GM12865 (cell line): ENCODE results near the gene WDFY4.

Experiments
- DNase-seq: peaks from one replicate; pipeline ENCODE4 v3.0.0; 2010; ENCODE audit warnings: low read depth
- H3K4me3 ChIP-seq: 2 replicates; pipeline ENCODE4 v1.5.1; 2011; ENCODE audit warnings: mild to moderate bottlenecking, low read depth, low read length, control low read depth
- CTCF ChIP-seq: IDR thresholded peaks from 2 replicates; pipeline ENCODE4 v1.5.1; 2011; ENCODE audit warnings: low read length, control low read depth, low read depth, inconsistent platforms; ENCODE audit not compliant: insufficient read depth; ENCODE audit errors: missing control alignments

Gene WDFY4

GRCh38 chr10:48970046-48970445 lies 285.4 kb downstream of the WDFY4 start:
- TF ChIP-seq CTCF: no peak
- no peak overlapping the region for H3K4me3 ChIP-seq
- no peak for DNase-seq

DNA sequence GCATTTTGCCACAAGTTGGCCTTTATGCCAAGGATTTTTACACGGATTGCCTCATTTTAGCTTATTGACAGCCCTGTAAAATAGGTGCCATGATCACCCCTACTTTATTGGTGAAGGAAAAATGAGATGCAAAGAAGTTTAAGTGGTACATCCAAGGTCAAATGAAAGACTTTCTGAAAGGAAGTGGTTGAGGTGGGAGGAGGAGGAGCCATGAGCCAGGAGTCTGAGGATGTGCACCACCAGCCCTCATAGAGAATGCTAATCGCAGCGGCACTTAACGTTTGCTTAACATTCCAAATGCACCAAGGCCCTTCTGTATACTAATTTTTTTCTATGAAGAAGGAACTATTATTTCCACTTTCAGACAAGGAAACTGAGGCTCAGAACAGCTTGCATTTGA lies 286.0 kb downstream of the WDFY4 start:
- no peak for DNase-seq
- H3K4me3 ChIP-seq: no peak overlapping the region
- TF ChIP-seq CTCF: no peak

GRCh38 chr10:48973065-48973464 lies 288.4 kb downstream of the WDFY4 start:
- no peak for TF ChIP-seq CTCF
- DNase-seq: no peak
- no peak overlapping the region for H3K4me3 ChIP-seq

GRCh38 chr10:48974510-48975156 lies 290.0 kb downstream of the WDFY4 start:
- TF ChIP-seq CTCF: no peak
- no peak for DNase-seq
- H3K4me3 ChIP-seq: no peak overlapping the region

- no peak for TF ChIP-seq CTCF
- H3K4me3 ChIP-seq: no peak overlapping the region
- peak; percentile 18 for DNase-seq
These were observed 291.5 kb downstream of the WDFY4 start for GRCh38 chr10:48976196-48976595.

GRCh38 chr10:48978318-48978717 lies 293.6 kb downstream of the WDFY4 start:
- no peak for DNase-seq
- H3K4me3 ChIP-seq: no peak overlapping the region
- no peak for TF ChIP-seq CTCF

DNA sequence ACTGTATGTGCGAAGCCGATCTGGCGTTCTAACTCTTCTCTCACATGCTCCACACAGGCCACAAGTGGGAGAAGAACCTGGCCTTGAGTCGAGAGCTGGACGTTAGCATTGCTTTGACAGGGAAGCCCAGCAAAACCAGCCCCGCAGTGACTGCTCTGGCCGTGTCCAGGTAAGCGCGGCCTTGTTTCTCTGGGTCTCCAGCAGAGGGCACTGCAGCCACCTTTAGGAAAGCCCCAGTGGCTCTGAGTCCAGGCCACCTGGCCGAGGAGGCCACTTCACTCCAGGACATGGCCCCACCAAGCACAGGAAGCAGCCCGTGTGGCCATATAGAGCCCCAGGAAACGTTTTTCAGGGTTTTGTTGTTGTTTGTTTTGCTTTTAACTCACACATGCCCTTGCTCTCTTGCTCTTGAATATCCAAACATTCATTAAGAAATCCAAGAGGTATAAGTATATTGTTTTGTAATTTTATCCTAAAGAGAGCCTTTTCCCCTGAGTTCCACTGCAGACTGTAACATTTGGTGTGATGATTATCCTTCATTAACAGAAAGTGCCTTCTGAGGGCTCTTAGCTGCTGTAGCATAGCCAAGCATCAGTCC lies 296.7 kb downstream of the WDFY4 start:
- peak; percentile 64 for DNase-seq
- no peak overlapping the region for H3K4me3 ChIP-seq
- peak; percentile 72 for TF ChIP-seq CTCF
